Stimulated activated CD4-positive, alpha-beta T cell treated with anti-CD3 and anti-CD28 coated beads, Interleukin-12 subunit alpha, Interleukin-12 subunit beta, amount 100 ng/mL, for 24 hours (primary cell): ENCODE data around the gene RASSF5.

Experiments used
- DNase-seq, 2 experiments: peaks; one replicate each; pipeline ENCODE4 v3.0.0-alpha.2; 2020; ENCODE audit warnings: low read depth in 2 of 2

Gene RASSF5, protein sequence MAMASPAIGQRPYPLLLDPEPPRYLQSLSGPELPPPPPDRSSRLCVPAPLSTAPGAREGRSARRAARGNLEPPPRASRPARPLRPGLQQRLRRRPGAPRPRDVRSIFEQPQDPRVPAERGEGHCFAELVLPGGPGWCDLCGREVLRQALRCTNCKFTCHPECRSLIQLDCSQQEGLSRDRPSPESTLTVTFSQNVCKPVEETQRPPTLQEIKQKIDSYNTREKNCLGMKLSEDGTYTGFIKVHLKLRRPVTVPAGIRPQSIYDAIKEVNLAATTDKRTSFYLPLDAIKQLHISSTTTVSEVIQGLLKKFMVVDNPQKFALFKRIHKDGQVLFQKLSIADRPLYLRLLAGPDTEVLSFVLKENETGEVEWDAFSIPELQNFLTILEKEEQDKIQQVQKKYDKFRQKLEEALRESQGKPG

DNA sequence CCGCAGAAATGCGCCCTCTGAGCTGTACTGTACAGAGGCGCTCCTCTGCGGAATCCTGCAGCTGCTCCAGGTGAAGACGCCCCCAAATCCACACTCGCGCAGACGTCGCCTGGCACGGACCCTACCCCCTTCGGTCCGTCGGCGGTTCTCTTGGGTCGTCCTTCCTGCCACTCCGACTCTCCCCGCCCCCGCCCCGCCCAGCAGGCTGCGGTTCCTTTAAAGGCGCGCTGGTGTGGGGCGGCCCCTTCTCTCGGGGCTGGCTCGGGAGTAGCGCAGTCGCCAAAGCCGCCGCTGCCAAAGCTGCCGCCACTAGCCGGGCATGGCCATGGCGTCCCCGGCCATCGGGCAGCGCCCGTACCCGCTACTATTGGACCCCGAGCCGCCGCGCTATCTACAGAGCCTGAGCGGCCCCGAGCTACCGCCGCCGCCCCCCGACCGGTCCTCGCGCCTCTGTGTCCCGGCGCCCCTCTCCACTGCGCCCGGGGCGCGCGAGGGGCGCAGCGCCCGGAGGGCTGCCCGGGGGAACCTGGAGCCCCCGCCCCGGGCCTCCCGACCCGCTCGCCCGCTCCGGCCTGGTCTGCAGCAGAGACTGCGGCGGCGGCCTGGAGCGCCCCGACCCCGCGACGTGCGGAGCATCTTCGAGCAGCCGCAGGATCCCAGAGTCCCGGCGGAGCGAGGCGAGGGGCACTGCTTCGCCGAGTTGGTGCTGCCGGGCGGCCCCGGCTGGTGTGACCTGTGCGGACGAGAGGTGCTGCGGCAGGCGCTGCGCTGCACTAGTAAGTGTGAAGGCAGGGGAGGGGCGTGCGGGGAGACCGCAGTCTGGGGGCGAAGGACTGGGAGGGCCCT is at the start of gene RASSF5:
RASSF5 (plus strand) TSS at position 248 of the 846 bp plus-strand sequence; CDS start at position 320, 72 bp downstream.
- DNase-seq, result peak; percentile 72 to 87

DNA sequence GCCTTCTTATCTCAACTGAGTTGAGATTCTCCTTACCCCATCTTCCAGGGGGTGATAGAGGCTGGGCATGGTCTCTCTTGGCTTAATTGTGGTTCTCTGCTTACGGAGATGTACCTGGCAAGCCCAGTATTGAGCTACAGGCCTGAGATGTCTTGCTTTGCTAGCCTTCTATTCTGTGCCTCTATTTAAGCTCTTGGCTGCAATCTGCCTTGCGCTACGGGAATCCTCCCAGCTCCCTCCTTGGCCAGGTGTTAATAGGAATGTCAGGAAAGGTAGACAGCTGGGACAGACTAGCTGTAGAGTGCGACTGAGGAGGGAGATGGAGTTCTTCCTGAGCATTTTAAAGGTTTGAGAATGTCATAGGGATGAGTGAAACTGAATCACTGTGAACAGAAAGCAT is 47.6 kb upstream of the RASSF5 start:
- no peak for DNase-seq

GRCh38 chr1:206460836-206461426 is 46.4 kb upstream of the RASSF5 start:
- no peak for DNase-seq

DNA sequence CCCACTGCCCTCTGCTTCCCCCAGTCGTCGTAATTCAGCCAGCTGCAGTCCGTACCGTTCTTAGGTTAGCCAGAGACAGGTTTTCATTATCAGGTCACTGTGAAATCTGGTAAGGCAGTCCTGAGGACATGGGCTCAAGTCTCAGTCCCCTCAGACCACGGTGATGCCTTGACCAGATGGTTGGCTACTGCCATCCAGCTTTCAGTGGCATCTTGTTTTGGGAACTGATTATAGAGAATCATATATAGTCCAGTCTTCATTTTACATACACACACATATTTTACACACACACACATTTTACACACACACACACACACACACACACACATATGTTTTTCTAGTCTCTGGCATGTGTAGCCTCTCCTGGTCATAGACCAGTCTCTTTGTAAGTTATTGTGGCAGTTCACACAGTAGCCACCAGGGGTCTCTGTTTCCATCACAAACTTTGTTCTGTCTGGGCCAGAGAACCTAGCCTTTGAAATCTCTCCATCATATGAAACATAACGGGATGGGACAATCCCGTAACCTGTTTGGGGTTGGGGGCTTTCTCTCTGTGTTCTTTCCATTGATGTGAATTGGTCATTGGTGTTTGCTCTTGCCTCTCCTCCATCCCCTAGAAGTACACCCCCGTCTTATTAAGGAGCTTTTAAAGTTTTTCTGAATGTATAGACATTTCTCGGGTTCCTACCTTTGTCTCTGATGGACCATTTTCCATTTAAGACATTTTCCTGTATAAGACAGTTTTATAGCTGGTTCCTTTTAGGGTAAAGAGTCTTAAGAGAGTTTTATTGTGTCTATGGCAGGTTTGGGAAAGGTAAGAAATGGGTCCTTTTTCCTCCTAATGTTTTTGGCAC is 45.5 kb upstream of the RASSF5 start:
- peak in 1 of 2 experiments; percentile 76 for DNase-seq

- DNase-seq, result no peak
These were observed 44.2 kb upstream of the RASSF5 start for GRCh38 chr1:206463137-206463536.

DNA sequence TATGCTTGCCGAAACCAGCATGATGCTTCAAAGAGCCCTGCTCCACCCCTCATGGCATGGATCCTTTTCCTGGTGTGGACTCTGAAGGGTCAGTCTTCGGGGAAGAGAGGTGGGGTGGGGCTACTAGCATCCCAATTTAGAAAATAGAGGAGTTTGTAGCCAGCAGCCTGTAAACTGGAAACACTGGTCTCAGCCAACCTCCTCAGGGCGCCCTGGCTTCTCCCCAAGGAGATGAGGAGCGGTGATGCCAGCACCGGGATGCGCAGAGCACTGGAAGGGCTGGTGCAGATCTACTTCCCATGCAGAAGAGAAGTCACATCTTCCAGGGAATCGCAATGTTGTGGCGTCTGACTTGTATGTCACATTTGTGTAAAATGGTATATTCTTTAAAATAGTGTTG is 43.4 kb upstream of the RASSF5 start:
- no peak for DNase-seq

GRCh38 chr1:206464456-206464964 is 42.8 kb upstream of the RASSF5 start:
- no peak for DNase-seq

GRCh38 chr1:206465951-206466350 is 41.4 kb upstream of the RASSF5 start:
- DNase-seq, result no peak

DNA sequence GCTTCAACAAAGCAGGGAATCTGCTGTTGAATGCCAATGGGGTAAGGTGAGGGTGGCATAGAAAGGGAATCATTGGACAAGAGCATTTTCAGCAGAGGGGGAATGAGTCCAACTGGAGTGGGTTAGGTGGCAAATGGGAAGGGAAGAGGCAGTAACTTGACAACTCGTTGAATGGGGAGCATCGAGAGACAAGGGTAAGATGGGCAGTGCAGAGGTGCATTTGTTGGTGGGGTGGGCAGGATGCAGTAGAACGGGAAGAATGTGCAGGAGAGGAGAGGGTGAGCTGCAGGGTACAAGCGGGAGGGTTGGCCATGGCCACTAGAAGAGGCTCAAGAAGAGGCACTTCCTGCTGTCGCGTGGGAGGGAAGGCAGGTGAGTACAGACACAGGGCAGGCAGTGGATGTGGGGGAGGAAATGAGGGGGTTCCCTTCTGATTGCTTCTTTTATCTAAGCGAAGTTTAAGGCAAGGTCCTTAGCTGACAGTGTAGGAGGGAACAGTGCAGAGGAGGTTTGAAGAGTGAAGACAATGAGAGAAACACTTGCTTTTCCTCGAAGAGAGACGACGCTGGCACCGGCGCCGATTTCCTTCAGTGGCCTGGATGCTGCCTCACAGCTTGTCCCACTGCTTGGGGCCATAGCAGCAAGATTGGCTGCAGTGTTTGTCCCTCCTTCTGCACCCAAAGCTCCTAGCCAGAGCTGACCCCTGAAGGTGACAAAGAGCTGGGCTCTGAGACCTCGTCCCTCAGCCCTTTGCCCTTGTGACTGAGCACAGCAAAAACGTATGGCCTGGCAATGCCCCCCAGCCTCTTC is 40.3 kb upstream of the RASSF5 start:
- DNase-seq, result no peak

DNA sequence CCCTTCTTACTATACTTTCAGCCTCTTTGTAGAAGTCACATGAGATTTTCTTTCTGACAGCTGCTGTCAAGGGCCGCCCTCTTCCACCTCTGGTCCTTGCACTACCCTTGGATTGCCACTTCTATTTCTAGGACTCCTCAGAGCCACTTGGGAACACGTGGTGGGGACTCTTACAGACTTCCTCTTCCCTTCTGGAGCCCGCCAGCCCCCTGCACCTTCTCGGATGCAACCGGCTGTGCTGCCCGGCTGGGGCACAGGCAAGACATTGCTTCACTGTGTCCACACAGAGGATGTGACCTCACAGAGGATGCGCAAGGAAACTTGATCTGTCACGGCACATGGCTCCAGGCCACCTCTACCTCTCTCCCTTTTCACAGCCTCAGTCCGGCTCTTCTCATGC is 39.4 kb upstream of the RASSF5 start:
- DNase-seq, result no peak

- DNase-seq, result no peak
These were observed 38.8 kb upstream of the RASSF5 start for GRCh38 chr1:206468571-206468970.

- DNase-seq, result peak in 1 of 2 experiments; percentile 37
These were observed 37.9 kb upstream of the RASSF5 start for GRCh38 chr1:206469411-206469932.

DNA sequence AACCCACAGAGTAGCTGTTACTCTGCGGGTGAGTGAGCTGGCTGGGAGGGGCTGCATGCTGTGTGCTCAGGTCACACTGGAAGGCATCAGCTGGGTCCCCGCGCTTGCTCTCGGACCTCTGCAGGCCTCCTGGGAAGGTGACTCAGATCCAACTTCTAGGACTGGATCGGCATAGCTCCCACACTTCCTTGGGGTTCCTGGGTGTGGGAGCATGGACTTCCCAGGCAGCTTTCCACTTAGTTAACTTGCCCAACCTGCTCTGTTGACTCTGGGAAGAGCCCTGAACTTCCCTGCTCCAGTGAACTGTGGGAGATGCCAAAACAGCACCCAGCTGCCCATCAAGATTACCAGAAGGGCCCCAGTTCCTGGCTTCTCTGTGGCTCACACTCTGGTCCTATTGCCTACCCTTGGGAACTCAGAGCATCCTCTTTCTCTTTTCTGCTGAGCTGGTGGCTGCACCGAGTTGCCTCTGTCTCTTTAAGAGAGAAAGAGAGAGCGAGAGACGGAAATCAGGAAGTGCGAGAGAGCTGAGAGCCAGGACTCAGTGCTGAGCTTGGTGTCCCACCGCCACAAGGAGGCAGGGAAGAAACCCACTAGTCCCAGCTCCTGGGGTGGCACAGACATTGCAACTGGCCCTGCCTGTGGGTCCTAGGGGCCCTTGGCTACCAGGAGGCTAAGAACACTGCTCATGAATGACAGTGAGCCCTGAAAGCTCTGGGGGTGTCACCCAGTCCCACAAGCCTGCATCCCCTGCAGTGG is 37.2 kb upstream of the RASSF5 start, which contains the start of gene IKBKE:
IKBKE (plus strand) TSS at position 544 of the 759 bp plus-strand sequence. CDS start 2,752 bp downstream, outside the sequence.
- DNase-seq, result no peak

DNA sequence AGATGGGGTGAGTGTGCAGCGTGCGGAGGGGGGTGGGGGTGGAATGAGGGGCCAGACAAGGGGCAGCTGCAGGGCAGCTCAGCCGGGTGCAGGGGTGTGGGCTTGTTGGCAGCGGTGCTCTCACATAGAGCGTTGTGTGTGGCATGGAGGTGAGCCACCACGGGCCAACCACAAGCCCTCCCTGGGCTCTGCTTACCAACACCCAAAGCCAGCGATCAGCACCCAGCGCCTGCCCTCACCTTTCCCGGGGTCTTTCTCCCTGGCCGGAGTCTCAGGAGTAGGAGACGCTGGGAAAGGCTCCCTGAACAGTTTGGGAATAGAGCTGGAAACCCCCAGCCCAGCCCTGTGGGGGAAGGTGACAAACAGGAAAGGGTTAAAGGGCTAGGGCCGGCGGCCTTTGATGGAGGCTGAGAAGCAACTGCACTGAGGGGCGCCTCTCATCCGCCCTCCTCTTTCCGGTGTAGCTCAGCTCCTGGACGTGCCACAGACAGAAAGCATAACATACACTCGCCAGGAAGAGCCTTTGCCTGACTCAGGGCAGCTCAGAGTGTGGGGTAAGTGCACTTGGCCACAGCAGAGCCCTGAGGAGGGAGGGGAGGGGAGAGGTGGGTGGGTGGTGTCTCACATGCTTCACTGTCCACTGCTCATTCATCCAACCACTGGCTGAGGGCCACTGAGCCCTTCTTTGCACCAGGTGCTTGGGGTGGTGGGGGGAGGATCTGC is 36.5 kb upstream of the RASSF5 start:
- peak in 1 of 2 experiments; percentile 42 for DNase-seq

- DNase-seq, result no peak
These were observed 35.9 kb upstream of the RASSF5 start for GRCh38 chr1:206471415-206471801.

- DNase-seq, result no peak
These were observed 35.3 kb upstream of the RASSF5 start for GRCh38 chr1:206472024-206472423.

DNA sequence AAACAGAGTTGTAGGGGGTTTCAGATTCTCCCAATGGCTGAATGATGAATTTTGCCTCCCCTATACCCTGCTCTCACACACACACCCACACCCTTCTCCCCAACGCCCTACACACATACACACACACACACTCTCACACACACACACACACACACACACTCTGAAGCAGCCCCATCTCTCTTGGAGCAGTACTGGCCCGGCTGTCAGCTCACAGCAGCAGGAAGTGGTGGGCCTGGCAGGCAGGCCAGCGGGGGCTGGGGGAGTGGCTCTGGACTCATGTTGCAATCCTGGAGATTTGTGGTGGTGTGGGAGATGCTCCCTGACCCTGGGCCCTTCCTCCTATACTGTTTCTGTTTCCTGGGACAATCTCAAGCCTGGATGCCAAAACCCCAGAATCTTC is 34.9 kb upstream of the RASSF5 start:
- no peak for DNase-seq

DNA sequence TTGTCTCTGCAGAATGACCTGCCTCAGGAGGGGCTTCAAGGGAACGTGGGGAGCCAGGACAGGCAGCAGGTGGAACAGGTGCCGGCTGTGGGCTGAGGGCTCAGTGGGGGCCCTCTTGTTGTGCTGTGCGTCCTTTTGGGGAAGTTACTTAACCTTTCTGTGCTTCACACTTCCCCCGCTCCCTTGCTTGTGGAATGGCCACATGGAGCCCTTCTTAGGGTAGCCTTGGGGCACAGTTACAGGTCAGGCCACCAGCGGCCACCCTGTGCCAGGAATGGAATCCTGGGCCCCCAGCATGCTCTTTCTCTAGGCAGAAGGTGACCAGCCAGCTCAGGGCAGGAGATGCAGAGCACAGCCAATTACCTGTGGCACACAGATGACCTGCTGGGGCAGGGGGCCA is 34.4 kb upstream of the RASSF5 start:
- no peak for DNase-seq

DNA sequence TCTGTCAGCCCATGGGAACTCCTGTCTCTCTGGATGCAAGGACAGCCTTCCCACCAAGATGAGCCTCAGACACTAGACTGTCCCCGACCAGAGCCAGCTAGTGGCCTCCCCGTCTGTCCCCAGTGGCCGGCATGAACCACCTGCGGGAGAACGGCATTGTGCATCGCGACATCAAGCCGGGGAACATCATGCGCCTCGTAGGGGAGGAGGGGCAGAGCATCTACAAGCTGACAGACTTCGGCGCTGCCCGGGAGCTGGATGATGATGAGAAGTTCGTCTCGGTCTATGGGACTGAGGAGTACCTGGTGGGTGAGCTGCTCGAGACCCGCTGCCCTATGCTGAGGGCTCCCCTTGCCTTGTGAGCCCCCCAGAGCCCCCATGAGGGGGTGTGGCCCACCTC is 31.3 kb upstream of the RASSF5 start:
- no peak for DNase-seq
